Measurements from ENCODE around the gene HAND1. TPM values are rescaled to one million over a fixed set of nuclear protein-coding genes. Genes with fewer than 3 reads are reported as not detected.

The HAND1 gene
- total RNA-seq, 2 donors from 2014 or later = not detected

DNA sequence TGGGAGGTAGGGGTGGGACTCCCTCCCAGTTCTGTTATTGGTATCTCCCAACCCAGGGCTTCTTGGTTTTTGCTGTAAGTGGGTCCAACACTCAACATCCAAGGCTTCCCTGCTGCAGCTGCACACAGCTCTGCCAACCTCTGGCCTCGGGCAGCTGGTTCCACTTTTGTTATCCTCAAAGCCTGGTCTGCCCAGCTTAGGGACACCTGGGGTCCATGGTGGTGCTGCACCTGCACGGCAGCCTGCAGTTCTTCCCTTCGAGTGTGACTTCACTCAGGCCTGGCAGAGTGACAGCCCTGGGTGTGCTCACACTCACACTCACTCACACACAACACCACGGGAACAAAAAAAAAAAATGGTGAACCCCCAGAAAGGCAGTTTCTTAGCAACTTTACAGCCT lies 47.6 kb downstream of the HAND1 start:
- Mint-ChIP-seq H3K4me3 (no peak overlapping the region), H3K27me3 (ENCODE audit: low read depth) (no peaks in the 10 kb centered on the region), H3K4me1 (ENCODE audit: low read depth) (no peaks in the 10 kb centered on the region), H3K9me3 (no peaks in the 10 kb centered on the region), H3K36me3 (ENCODE audit: insufficient read depth in 2 of 2) (peaks cover 0 to 10% of the 10 kb centered on the region in 2 donors), H3K27ac (no peak overlapping the region)
- DNase-seq (no peak), ATAC-seq (replicated peaks in 1 of 2) (no peak)

DNA sequence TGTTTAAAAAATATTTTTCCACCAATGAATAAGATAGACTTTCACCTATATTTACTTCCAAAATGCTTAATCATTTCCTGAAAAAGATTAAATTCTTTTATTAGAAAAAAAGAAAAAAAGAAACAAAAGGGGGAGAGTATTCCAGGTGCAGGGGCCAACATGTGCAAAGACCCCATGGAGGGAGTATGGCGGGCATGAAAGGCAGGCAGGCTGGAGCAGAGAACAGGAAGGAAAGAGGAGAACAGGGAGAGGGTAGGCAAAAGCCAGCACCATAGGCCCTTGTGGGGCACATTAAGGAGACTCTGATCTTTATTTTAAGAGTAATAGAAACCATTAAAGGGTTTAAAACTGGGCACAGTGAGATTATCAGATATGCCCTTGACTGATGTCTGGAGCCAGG lies 48.7 kb downstream of the HAND1 start:
- ATAC-seq (replicated peaks in 1 of 2) = no peak

DNA sequence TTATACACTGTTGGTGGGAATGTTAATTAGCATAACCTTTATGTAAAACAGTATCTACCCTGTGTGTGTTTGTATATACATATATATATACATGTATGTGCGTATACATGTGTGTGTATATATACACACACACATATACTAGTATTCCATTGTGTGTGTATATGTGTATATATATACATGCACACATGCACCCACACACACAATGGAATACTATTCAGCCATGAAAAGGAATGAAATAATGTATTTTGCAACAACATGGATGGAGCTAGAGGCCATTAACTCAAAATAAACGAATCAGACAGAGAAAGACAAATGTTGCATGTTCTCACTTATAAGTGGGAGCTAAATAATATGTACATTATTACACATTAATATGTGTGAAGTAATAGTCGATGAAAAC lies 49.8 kb downstream of the HAND1 start:
- Mint-ChIP-seq H3K4me3 (no peak overlapping the region), H3K27ac (no peak overlapping the region), H3K27me3 (ENCODE audit: low read depth) (no peaks in the 10 kb centered on the region), H3K36me3 (ENCODE audit: insufficient read depth in 2 of 2) (peaks cover 2 to 6% of the 10 kb centered on the region in 2 donors), H3K4me1 (ENCODE audit: low read depth) (no peaks in the 10 kb centered on the region), H3K9me3 (peaks cover 0 to 4% of the 10 kb centered on the region in 2 donors)
- ATAC-seq (replicated peaks in 1 of 2) = no peak
- DNase-seq = no peak

More for the DNA sequence above, 48.7 kb downstream of the HAND1 start:
- peaks cover 0 to 8% of the 10 kb centered on the region in 2 donors for H3K36me3 Mint-ChIP-seq (ENCODE audit: insufficient read depth in 2 of 2)
- no peak overlapping the region for H3K4me3 Mint-ChIP-seq
- no peak for DNase-seq
- no peak overlapping the region for H3K27ac Mint-ChIP-seq
- no peaks in the 10 kb centered on the region for H3K27me3 Mint-ChIP-seq (ENCODE audit: low read depth)
- H3K9me3 Mint-ChIP-seq = no peaks in the 10 kb centered on the region
- no peaks in the 10 kb centered on the region for H3K4me1 Mint-ChIP-seq (ENCODE audit: low read depth)

Other genes starting within 250 kb of the HAND1 start
- 10 to 100 TPM; 42.5 to 45.3 TPM for gene SAP30L, start 32.2 kb downstream of the HAND1 start, total RNA-seq